AG10803 (cell line): ENCODE data around the gene CYTH3.

Experiments used
- DNase-seq: peaks from one replicate; pipeline ENCODE4 v3.0.0; 2010; ENCODE audit warnings: low read depth
- H3K4me3 ChIP-seq: 2 replicates; pipeline ENCODE4 v1.5.1; 2011; ENCODE audit warnings: mild to moderate bottlenecking, low read length, control low read depth
- TF ChIP-seq, protein P1 (sequence below): conservative IDR thresholded peaks from 2 replicates; pipeline ENCODE4 v1.5.1; 2011; ENCODE audit warnings: mild to moderate bottlenecking, low read length, control low read depth, inconsistent platforms

The CYTH3 gene

DNA sequence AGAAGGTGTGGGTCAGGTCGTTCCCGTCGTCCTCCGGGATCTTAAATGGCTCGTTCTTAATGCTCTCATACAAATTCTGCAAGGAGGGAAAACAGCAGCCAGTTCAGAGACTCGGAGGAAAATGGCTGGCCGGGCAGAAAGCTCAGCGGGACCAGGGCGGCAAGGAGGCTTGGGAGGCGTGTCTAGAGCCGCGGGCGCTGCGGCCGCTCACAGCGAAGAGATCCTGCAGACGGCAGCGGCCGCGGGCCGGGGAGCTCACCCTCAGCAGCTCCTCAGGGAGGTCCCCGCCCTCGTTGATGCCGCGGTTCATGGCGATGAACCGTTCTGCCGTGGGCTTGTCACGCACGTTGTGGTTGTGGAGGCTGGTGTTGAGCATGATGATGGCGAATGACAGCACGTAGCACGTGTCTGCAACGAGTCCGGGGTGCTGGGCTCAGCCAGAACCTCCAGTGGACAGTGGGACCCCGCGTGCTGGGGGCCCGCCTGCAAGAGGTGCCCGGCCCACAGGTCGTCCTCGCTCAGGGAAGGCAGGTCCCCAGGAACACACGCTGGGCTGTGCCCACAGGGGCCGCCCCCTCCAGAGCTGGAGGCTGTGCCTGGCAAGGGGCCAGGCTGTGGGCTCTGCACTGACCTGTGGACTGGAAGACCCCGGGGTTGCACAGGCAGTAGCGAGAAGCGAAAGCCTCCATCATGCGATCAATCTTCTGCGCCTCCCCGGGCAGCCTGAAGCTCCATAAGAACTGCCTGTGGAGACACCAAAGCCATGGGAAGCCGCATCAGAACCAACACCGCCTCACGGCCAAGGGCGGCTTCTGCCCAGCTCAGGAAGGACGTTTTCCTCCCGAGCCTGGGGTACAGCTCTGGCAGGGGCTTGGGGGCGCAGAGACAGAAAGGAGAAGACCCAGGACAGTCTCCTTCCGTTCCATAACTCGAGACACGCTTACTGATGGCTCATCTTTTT, 101.6 kb downstream of the CYTH3 start:
- DNase-seq: no peak
- no peak overlapping the region for H3K4me3 ChIP-seq
- TF ChIP-seq, protein P1, sequence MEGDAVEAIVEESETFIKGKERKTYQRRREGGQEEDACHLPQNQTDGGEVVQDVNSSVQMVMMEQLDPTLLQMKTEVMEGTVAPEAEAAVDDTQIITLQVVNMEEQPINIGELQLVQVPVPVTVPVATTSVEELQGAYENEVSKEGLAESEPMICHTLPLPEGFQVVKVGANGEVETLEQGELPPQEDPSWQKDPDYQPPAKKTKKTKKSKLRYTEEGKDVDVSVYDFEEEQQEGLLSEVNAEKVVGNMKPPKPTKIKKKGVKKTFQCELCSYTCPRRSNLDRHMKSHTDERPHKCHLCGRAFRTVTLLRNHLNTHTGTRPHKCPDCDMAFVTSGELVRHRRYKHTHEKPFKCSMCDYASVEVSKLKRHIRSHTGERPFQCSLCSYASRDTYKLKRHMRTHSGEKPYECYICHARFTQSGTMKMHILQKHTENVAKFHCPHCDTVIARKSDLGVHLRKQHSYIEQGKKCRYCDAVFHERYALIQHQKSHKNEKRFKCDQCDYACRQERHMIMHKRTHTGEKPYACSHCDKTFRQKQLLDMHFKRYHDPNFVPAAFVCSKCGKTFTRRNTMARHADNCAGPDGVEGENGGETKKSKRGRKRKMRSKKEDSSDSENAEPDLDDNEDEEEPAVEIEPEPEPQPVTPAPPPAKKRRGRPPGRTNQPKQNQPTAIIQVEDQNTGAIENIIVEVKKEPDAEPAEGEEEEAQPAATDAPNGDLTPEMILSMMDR: no peak

DNA sequence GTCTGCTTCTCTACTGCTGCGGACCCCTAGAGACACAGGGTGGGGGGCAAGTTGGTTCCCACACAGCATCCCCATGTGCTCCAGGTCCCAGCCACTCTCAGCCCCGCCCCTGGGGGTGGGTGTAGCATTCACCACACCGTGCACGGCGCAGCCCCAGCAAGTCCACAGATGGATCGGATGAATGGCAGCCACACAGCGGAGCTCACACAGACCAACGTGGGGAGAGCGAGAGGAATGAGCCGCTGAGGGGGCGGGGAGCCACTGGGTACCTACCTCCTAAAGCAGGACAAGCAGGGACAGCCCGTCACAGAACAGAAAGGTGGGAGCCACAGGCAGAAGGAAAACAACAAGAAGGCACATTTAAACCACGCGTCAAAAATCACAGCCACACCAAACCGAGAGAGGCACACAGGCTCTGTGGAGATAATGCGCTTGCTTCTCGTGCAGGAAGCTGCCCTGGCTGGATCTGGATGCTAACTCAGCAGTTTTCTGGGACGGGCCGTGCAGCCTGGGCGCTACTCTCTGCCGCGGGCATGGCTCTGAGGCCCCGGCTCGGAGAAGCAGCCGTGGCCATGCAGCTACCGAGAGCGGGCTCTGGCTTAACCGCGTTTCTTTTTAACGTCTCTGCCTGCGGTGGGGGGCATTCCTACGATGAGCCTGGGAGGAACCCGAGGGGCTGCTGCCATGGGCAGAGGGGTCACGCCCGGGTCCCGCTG, 102.5 kb downstream of the CYTH3 start:
- TF ChIP-seq, protein P1: no peak
- H3K4me3 ChIP-seq: no peak overlapping the region
- DNase-seq: no peak

DNA sequence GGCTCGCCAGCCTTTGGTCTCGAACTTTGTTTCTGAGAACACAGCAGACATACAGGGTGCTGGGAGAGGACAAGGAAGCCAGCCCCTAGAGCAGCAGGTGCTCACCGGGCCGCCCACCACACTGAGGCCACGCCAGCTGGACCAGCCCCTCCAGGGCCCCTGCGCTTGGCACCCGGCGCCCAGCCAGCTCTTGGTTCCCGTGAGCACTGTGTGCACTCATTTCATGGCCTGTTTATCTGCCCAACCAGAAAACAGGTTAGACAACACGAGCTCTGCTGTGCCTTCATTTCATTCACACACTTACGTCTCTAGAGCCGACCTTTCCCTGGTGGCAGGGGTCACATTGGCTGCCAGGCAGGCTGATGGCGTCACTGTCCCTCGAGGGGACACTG, 104.0 kb downstream of the CYTH3 start:
- no peak for DNase-seq
- no peak overlapping the region for H3K4me3 ChIP-seq
- TF ChIP-seq, protein P1: no peak

DNA sequence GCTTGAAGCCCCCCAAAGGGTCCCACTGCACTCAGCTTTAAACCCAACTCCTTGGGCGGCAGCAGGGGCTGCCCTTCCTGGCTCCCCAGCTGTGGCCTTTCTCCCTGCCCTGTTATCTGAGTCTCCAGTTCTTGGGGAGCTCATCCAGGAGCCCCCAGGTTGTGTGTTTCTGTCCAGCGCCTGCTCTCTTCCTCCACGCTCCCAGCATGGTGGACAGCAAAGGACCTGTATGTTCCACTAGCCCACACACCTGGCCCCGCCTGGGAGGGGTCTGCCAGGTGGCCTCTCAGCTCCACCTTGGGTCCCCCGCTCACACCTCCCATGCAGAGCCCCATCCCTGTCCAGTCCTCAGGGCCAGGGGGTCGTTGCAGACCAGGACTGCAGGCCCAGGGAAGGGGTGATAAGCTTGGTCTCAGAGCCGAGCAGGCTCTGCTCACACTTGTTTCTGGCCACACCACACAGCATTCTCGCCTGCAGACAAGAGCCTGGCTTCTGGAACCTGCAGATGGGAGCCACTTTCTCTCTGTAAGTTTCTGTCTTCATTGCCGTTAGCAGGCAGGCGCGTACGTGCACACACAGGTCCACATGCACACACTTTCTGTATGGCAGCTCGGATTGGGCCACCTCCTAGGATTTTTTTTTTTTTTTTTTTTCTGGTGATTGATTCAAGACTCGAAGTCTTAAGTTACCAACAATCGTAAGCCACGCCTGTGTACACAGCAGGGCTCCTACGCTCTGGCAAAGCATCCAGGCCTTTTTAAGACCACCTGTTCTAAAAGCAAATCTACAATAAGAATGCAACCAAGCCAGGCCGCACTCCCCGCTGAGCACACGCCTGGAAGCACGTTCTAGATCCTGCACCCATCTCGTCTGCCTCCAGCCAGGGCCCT, 104.6 kb downstream of the CYTH3 start:
- H3K4me3 ChIP-seq: no peak overlapping the region
- TF ChIP-seq, protein P1: no peak
- no peak for DNase-seq

DNA sequence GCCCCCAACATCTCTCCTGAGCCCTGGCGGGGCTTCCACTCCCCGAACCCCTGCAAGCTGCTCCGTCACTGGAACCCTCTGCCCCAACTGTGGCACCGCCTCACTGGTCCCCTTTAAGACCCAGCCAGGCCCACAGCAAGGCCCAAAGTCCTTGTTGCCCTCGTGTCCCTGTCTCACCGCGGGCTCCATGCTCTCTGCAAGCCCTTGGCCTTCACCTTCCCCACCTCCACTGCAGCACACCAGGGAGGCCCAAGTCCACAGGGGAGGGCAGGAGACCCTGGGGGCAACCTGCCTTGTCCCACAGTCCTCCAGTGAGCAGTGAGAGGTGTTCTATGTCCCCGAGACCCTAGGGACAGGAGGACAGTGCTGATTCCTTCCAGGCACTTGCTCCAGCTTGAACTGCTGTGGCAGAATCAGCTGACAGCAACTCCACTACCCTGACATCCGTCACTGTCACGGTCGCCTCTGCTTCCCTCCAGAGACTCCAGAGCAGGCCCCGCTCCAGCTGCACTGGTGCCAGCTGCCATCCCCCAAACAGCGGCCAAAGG, 105.3 kb downstream of the CYTH3 start:
- TF ChIP-seq, protein P1: no peak
- no peak overlapping the region for H3K4me3 ChIP-seq
- DNase-seq: no peak

DNA sequence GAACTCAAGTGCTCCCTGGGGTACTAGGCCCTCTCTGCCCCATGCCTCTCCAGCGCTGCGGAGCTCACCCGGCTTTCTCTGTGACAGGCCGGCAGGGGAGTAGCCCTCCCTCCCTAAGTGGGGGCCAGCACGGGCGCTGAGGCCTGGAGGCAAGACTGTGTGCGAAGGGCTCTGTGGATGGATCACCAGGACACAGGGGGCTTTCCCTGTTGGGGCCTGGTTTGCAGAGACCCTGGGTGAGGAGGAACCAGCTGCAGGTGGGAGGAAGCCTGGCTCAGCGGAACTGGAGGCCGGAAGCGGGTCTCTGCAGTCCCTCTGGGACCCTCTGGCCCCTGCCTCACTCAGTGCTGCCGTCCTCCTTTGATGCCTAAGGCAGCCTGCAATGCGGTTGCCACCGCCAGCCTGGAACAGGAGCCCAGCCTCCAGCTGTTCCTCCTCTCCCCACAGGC, 106.0 kb downstream of the CYTH3 start:
- H3K4me3 ChIP-seq: no peak overlapping the region
- DNase-seq: no peak
- TF ChIP-seq, protein P1: no peak
